Osteocyte (in vitro differentiated cells): ENCODE measurements around the gene SGO2. TPM values are rescaled to one million over a fixed set of nuclear protein-coding genes. Genes with fewer than 3 reads are reported as not detected.

Experiments
- DNase-seq: peaks from one replicate; pipeline ENCODE4 v3.0.0; 2021; ENCODE audit warnings: mixed read lengths; ENCODE audit not compliant: unreplicated experiment; ENCODE audit errors: extremely low spot score
- H3K27ac Mint-ChIP-seq: one replicate; pipeline ENCODE4 v1.8.0; 2021; ENCODE audit warnings: mild to moderate bottlenecking, mixed read lengths; ENCODE audit not compliant: unreplicated experiment
- H3K27me3 Mint-ChIP-seq: one replicate; pipeline ENCODE4 v1.8.0; 2021; ENCODE audit warnings: mixed read lengths; ENCODE audit not compliant: unreplicated experiment
- H3K36me3 Mint-ChIP-seq: one replicate; pipeline ENCODE4 v1.8.0; 2021; ENCODE audit warnings: mixed read lengths; ENCODE audit not compliant: unreplicated experiment
- H3K4me1 Mint-ChIP-seq: one replicate; pipeline ENCODE4 v1.8.0; 2021; ENCODE audit warnings: mixed read lengths; ENCODE audit not compliant: unreplicated experiment
- H3K4me3 Mint-ChIP-seq: one replicate; pipeline ENCODE4 v1.8.0; 2021; ENCODE audit warnings: mild to moderate bottlenecking, moderate library complexity, mixed read lengths; ENCODE audit not compliant: unreplicated experiment
- H3K9me3 Mint-ChIP-seq: one replicate; pipeline ENCODE4 v1.8.0; 2021; ENCODE audit warnings: mixed read lengths; ENCODE audit not compliant: unreplicated experiment
- CTCF ChIP-seq: fragments of 200-600 bp; sonication (generic); IDR thresholded peaks from 2 replicates; pipeline ENCODE4 v1.5.0; 2021; ENCODE audit warnings: antibody characterized with exemption, mild to moderate bottlenecking, moderate library complexity
- total RNA-seq: library from RNA; stranded (reverse); gene quantifications from 2 replicates; pipeline ENCODE4 v1.2.1, GENCODE V29; 2021

Gene SGO2
- total RNA-seq, 1 donor from 2014 or later = 5.2 TPM

- H3K4me1 Mint-ChIP-seq = peaks cover 21% of the 10 kb centered on the region
- H3K27me3 Mint-ChIP-seq = no peaks in the 10 kb centered on the region
- peaks cover 33% of the 10 kb centered on the region for H3K36me3 Mint-ChIP-seq
- H3K9me3 Mint-ChIP-seq = peaks cover 9% of the 10 kb centered on the region
- H3K4me3 Mint-ChIP-seq = no peak overlapping the region
- TF ChIP-seq CTCF = no peak
- H3K27ac Mint-ChIP-seq = no peak overlapping the region
- DNase-seq = no peak
Observed at GRCh38 chr2:200490001-200490400, 36.0 kb upstream of the SGO2 start.

GRCh38 chr2:200492656-200493055 lies 33.4 kb upstream of the SGO2 start:
- Mint-ChIP-seq H3K36me3 (peaks cover 40% of the 10 kb centered on the region), H3K4me3 (no peak overlapping the region), H3K4me1 (peaks cover 7% of the 10 kb centered on the region), H3K9me3 (peaks cover 9% of the 10 kb centered on the region), H3K27me3 (no peaks in the 10 kb centered on the region), H3K27ac (no peak overlapping the region)
- no peak for DNase-seq
- TF ChIP-seq CTCF = no peak

- Mint-ChIP-seq H3K27ac (no peak overlapping the region), H3K4me1 (no peaks in the 10 kb centered on the region), H3K4me3 (no peak overlapping the region), H3K9me3 (peaks cover 9% of the 10 kb centered on the region), H3K36me3 (peaks cover 46% of the 10 kb centered on the region), H3K27me3 (no peaks in the 10 kb centered on the region)
- TF ChIP-seq CTCF = no peak
- no peak for DNase-seq
Observed at GRCh38 chr2:200494048-200494447, 32.0 kb upstream of the SGO2 start.

GRCh38 chr2:200496696-200497095 lies 29.3 kb upstream of the SGO2 start:
- Mint-ChIP-seq H3K4me3 (no peak overlapping the region), H3K4me1 (no peaks in the 10 kb centered on the region), H3K27ac (no peak overlapping the region)

More at GRCh38 chr2:200496696-200497095, 29.3 kb upstream of the SGO2 start:
- no peak for TF ChIP-seq CTCF
- Mint-ChIP-seq H3K36me3 (peaks cover 30% of the 10 kb centered on the region), H3K9me3 (peaks cover under 1% of the 10 kb centered on the region), H3K27me3 (no peaks in the 10 kb centered on the region)
- no peak for DNase-seq
